ENCODE results near the gene NOPCHAP1.

NOPCHAP1 gene

GRCh38 chr12:105020241-105020962, 34.3 kb downstream of the NOPCHAP1 start:
- DNase-seq (ENCODE audit: low read depth in 3 of 3) = no peak

- no peak for DNase-seq (ENCODE audit: low read depth in 3 of 3)
These were observed 38.8 kb downstream of the NOPCHAP1 start for GRCh38 chr12:105024928-105025327.

- DNase-seq (ENCODE audit: low read depth in 3 of 3) = no peak
These were observed 39.8 kb downstream of the NOPCHAP1 start for GRCh38 chr12:105025890-105026289.

- DNase-seq (ENCODE audit: low read depth in 3 of 3) = no peak
These were observed 40.3 kb downstream of the NOPCHAP1 start for GRCh38 chr12:105026411-105026810.

GRCh38 chr12:105030820-105031807, 45.0 kb downstream of the NOPCHAP1 start:
- no peak for DNase-seq (ENCODE audit: low read depth in 3 of 3)

GRCh38 chr12:105032703-105033357, 46.7 kb downstream of the NOPCHAP1 start:
- no peak for DNase-seq (ENCODE audit: low read depth in 3 of 3)

GRCh38 chr12:105033851-105034250, 47.7 kb downstream of the NOPCHAP1 start:
- no peak for DNase-seq (ENCODE audit: low read depth in 3 of 3)

Measured in stimulated activated CD4-positive, alpha-beta T cell treated with anti-CD3 and anti-CD28 coated beads, TNF-alpha, amount 100 ng/mL, for 48 hours (primary cell).